ENCODE results near the gene C19orf47.
A peak's percentile ranks its signal among the peaks of the same experiment; 100 is the strongest.

Gene C19orf47

GRCh38 chr19:40392894-40393517 is 44.8 kb upstream of the C19orf47 start:
- H3K27ac ChIP-seq: peak overlapping the region; percentile 43; the same call in 1 of the 2 replicates
- peak; percentile 61 for TF ChIP-seq CTCF (conservative IDR thresholded peaks at IDR 0.05)

DNA sequence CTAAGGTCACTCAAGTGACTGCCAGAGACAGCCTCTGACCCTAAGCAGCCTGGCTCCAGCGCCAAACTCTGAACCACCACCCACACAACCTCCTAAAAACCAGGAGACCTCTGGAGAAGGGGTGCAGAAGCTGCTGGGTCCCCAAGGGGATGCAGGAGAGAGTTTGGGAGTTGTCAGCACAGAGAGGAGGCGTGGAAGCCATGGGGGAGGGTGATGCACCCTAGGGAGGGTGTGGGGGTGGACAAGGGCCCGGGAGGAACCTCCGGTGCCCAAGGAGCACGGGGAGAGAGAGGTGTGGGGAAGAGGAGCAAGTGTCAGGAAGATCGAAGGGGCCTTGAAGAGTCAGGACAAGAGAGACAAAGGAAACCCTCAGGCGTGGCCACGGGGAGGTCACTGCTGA is 43.9 kb upstream of the C19orf47 start:
- peak overlapping the region; percentile 43; the same call in 1 of the 2 replicates for H3K27ac ChIP-seq
- no peak for TF ChIP-seq CTCF (conservative IDR thresholded peaks at IDR 0.05)

- no peak for TF ChIP-seq CTCF (conservative IDR thresholded peaks at IDR 0.05)
- no peak within 1 kb of the TSS for H3K27ac ChIP-seq
Measured at GRCh38 chr19:40390084-40390742, 42.0 kb upstream of the C19orf47 start, which contains the start of gene HIPK4. HIPK4 (minus strand) TSS chr19:40390181; CDS start chr19:40389902, 279 bp downstream.

DNA sequence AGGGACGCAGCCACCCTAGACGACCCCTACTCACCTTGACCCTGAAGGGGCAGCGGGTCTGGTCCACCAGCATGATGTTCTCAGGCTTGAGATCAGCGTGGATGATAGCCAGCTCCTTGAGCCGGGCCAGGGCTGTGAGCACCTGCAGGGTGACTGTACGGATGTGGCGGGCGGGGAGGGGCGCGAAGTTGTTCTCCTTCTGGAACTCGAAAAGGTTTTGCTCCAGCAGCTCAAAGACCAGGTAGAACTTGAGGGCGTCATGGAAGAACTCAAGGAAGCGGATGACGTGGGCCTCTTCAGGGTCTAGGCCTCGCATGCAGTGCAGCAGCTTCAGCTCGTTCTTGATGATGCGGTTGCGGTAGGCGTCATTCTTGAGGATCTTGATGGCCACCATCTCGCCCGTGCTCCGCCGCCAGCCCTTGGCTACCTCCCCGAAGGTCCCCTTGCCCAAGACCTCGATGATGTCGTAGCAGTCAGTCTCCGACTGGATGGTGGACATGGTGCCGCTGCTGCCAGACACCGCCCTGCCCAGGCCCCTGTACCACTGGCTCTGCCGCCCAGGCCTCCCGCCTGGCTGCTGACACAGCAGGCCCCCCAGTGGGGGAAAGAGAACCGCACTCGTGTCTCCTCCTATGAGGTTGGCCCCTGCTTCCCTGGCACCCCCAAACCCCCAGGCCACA is 41.3 kb upstream of the C19orf47 start:
- H3K27ac ChIP-seq: no peak overlapping the region
- TF ChIP-seq CTCF (conservative IDR thresholded peaks at IDR 0.05): no peak

GRCh38 chr19:40388481-40388880 is 40.3 kb upstream of the C19orf47 start:
- TF ChIP-seq CTCF (conservative IDR thresholded peaks at IDR 0.05): no peak
- H3K27ac ChIP-seq: no peak overlapping the region

DNA sequence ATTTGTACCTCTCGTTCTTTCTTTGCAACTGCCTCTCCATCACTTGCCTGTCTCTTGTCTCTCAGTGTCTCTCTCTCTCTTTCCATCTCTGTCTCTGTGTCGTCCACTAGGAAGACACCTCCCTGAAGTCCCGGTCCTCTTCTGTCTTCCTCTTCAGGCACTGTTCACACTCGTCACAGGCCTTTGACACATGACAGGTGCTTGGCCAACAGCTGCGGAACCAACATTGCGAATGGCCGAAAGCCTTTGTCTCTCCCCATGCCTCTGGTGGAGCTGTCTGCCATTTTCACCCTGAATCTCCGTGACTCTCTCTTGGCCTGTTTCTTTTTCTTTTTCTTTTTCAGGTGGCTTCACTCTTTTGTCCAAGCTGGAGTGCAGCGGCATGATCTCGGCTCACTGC is 39.0 kb upstream of the C19orf47 start:
- TF ChIP-seq CTCF (conservative IDR thresholded peaks at IDR 0.05): no peak
- no peak overlapping the region for H3K27ac ChIP-seq

DNA sequence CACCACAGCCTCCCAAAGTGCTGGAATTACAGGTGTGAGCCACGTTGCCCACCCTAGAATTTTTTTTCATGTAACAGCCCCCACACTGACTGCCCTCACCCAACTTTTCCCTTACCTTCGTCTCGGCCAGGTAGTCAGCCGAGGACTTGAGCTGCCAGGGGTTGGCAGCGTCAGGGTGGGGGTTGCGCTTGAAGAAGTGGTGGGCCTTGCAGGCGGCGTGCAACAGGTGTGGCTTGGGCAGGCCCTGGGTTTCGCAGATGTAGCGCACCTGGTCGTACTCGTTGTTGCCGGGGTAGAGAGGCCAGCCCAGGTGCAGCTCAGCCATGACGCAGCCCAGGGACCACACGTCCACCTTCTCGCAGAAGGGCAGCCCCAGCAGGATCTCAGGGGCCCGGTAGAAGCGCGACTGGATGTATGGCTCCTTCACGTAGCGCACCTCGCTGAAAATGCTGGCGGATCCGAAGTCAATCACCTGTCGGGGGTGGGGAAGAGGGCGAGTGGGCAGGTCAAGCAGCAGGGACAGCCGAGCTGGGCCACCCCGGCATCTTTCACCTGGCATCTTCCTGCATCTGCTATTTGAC is 35.6 kb upstream of the C19orf47 start:
- no peak overlapping the region for H3K27ac ChIP-seq
- TF ChIP-seq CTCF (conservative IDR thresholded peaks at IDR 0.05): no peak

All from VCaP (cell line).